Neutrophil (primary cell): ENCODE data around the gene ITGA11.

ENCODE experiments used
- H3K27ac ChIP-seq: fragments of 200-600 bp; sonication (generic); 2 replicates; pipeline ENCODE4 v1.5.1; 2016; ENCODE audit warnings: mild to moderate bottlenecking, moderate library complexity
- H3K27me3 ChIP-seq: fragments of 200-600 bp; sonication (generic); 2 replicates; pipeline ENCODE4 v1.6.0; 2016; ENCODE audit warnings: mild to moderate bottlenecking
- H3K36me3 ChIP-seq: fragments of 200-600 bp; sonication (generic); 2 replicates; pipeline ENCODE4 v1.5.1; 2017
- H3K4me1 ChIP-seq, 2 experiments: fragments of 200-600 bp in 1 of 2; sonication (generic) in 1 of 2; 1 replicate in 1 of 2; 2 replicates in 1 of 2; pipeline versions ENCODE4 v1.5.1 to v1.6.1; 2013 to 2016; ENCODE audit warnings: low read depth in 1 of 2, low read length in 1 of 2, mild to moderate bottlenecking in 1 of 2, moderate library complexity in 1 of 2; ENCODE audit not compliant: control insufficient read depth in 1 of 2, insufficient read depth in 1 of 2
- H3K4me3 ChIP-seq, 2 experiments: fragments of 200-600 bp in 1 of 2; sonication (generic) in 1 of 2; 1 replicate in 1 of 2; 2 replicates in 1 of 2; pipeline ENCODE4 v1.5.1; 2013 to 2016; ENCODE audit warnings: low read depth in 1 of 2, low read length in 1 of 2, mild to moderate bottlenecking in 1 of 2, moderate library complexity in 1 of 2
- H3K9me3 ChIP-seq: fragments of 200-600 bp; sonication (generic); 2 replicates; pipeline ENCODE4 v1.5.1; 2016
- TF ChIP-seq, protein P1 (sequence below): fragments of 200-600 bp; sonication (generic); IDR thresholded peaks from 2 replicates; pipeline ENCODE4 v1.5.1; 2016; ENCODE audit warnings: antibody characterized with exemption

ITGA11 gene

DNA sequence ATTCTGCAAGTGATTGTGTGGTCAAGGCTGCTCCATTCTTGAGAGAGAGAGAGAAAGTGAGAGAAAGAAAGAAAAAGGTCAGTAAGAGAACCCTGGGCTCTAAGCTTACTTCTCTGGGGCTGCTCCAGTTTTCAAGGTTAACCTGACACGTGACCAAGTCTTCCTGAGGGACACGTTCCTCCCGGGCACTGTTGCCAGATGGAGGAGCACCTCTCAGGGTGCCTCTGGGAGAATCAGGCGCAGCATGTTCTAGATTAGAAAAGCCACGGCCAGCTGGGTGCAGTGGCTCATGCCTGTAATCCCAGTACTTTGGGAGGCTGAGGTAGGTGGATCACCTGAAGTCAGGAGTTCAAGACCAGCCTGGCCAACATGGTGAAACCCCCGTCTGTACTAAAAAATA, 60.8 kb downstream of the ITGA11 start:
- Histone ChIP-seq H3K4me1 (no peaks in the 10 kb centered on the region), H3K9me3 (no peaks in the 10 kb centered on the region), H3K27ac (no peak overlapping the region), H3K36me3 (no peaks in the 10 kb centered on the region), H3K27me3 (peaks cover 10% of the 10 kb centered on the region), H3K4me3 (no peak overlapping the region)
- TF ChIP-seq, protein P1, sequence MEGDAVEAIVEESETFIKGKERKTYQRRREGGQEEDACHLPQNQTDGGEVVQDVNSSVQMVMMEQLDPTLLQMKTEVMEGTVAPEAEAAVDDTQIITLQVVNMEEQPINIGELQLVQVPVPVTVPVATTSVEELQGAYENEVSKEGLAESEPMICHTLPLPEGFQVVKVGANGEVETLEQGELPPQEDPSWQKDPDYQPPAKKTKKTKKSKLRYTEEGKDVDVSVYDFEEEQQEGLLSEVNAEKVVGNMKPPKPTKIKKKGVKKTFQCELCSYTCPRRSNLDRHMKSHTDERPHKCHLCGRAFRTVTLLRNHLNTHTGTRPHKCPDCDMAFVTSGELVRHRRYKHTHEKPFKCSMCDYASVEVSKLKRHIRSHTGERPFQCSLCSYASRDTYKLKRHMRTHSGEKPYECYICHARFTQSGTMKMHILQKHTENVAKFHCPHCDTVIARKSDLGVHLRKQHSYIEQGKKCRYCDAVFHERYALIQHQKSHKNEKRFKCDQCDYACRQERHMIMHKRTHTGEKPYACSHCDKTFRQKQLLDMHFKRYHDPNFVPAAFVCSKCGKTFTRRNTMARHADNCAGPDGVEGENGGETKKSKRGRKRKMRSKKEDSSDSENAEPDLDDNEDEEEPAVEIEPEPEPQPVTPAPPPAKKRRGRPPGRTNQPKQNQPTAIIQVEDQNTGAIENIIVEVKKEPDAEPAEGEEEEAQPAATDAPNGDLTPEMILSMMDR, result no peak

DNA sequence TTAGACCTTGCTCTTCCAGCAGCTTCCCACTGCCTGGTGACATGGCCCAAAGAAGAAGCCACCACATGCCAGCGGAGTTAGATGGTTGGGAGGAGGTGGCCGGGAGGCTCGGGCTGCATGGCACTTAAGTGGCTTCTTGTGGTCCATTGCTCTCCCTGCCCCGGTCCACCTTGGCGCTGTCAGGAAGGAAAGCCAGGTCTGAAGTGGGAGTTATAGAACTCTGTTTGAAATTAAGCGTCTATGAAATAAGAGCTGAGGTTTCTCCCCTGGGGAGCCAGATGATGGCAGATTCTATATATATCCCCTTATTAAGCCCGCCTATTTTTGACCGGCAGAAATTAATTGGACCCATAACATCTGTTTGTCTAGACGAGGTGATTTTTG, 61.2 kb downstream of the ITGA11 start:
- Histone ChIP-seq H3K36me3 (no peaks in the 10 kb centered on the region), H3K4me3 (no peak overlapping the region), H3K4me1 (no peaks in the 10 kb centered on the region), H3K27me3 (peaks cover 14% of the 10 kb centered on the region), H3K27ac (no peak overlapping the region), H3K9me3 (no peaks in the 10 kb centered on the region)
- TF ChIP-seq, protein P1, result no peak

DNA sequence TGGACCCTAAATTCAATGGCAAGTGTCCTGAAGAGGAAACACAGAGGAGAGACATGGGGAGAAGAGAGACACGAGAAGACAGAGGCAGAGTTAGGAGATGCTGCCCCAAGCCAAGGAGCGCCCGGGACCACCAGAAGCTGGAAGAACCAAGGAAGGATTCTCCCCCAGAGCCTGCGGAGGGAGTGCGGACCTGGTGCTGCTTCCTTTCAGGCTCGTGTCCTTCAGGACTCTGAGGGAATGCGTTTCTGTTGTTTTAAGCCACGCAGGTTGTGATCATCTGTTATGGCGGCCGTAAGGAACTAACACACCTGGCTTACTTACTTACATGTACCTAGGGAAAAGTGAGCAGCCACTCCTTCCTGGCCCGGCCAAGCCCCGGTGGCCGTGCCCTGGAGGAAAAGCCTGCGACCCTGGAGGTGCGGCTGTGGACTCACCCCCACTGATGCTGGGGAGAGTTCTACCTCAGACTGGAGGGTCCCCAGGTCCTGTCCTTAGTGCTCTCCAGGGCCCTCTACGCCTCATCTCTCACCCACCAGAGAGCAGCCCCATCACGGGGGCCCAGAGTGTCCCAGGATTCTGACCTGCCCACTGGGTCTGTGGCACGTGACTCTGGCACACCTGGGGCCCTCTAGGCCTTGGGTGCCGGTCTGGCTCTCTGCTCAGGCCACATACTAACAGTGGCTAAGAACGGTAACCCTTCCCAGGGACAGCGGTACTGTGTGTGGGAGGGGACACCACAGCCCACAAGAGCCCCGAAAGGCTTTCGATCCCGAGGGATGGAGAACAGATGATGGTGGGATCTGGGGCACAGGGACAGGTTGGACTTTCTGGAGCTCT, 61.8 kb downstream of the ITGA11 start:
- peaks cover 19% of the 10 kb centered on the region for H3K27me3 ChIP-seq
- no peak overlapping the region for H3K27ac ChIP-seq
- no peaks in the 10 kb centered on the region for H3K4me1 ChIP-seq
- no peaks in the 10 kb centered on the region for H3K9me3 ChIP-seq
- H3K36me3 ChIP-seq, result no peaks in the 10 kb centered on the region
- TF ChIP-seq, protein P1, result no peak
- H3K4me3 ChIP-seq, result no peak overlapping the region

DNA sequence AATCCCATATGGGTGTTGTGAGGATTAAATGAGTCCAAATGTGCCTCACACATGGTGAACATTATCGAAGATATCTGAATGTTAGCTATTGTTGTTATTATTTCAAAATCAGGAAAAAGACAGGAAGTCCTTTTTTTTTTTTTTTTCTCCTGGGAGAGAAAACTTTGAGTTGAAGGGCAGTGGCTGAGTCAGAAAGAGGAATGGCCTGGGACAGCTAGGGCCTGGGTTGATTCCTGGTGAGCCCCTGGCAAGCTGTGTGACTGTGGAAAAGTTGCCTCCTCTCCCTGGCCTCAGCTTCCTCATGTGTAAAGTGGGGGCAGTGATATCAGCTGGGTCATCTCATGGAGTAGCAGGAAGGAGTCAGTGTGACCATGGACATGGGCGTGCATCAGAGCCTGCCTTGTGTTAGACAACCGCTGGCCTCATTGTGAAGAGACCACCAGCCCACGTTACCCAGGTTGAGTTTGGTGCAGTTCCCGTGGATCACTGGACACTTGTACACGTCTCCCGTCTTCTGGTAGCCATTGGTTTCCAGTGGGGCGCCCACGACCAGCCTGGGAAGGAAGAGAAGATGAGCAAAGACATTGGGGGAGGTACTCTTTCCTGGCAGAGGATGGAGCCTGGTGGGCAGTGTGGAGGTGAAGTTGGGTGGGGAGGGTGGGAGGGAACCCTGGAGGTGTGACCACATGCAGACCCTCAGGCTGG, 63.1 kb downstream of the ITGA11 start:
- H3K27ac ChIP-seq, result no peak overlapping the region
- H3K4me1 ChIP-seq, result no peaks in the 10 kb centered on the region
- H3K36me3 ChIP-seq, result no peaks in the 10 kb centered on the region
- H3K9me3 ChIP-seq, result no peaks in the 10 kb centered on the region
- peaks cover 19% of the 10 kb centered on the region for H3K27me3 ChIP-seq
- no peak overlapping the region for H3K4me3 ChIP-seq
- TF ChIP-seq, protein P1, result no peak

DNA sequence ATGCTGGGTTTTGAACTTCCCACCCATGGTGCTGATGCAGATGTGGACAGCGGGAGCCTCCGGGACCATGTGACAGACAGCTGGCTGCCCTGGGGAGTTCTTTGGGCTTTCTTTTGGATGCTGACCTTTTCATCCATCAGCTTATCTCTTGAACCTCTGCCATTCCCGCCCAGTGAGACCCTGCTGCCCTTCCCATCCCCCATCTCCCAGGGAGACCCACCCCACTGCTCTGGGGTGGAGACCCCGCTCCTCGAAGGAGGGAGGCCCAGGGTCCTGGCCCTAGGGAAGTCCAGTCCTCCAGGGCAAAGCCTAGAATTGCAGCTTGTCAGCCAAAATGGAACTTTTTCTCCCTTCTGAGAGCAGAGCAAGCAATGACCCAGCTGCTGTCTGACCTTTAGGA, 64.0 kb downstream of the ITGA11 start:
- H3K9me3 ChIP-seq, result no peaks in the 10 kb centered on the region
- H3K36me3 ChIP-seq, result no peaks in the 10 kb centered on the region
- H3K27ac ChIP-seq, result no peak overlapping the region
- no peak overlapping the region for H3K4me3 ChIP-seq
- H3K27me3 ChIP-seq, result peaks cover 19% of the 10 kb centered on the region
- no peaks in the 10 kb centered on the region for H3K4me1 ChIP-seq
- TF ChIP-seq, protein P1, result no peak
